ENCODE data around the gene SRGAP2.
"Not testable (repeated sequence)": the region's sequence is repeated elsewhere in the genome, so short reads cannot be mapped to it uniquely, and the experiment has no call there.

- TF ChIP-seq CTCF (conservative IDR thresholded peaks at IDR 0.05); EZH2 (IDR thresholded peaks at IDR 0.05; ENCODE audit: low read depth): not testable (repeated sequence)
Measured at GRCh38 chr1:206226886-206227285, 23.5 kb downstream of the SRGAP2 start.

All from PC-9 (cell line).